ENCODE results near the gene COX7A2. TPM values are rescaled to one million over a fixed set of nuclear protein-coding genes. Genes with fewer than 3 reads are reported as not detected.

Gene COX7A2
- total and polyA plus RNA-seq, 10 of the 15 experiments (the other 5 are each of a cell fraction or from before 2014, with no cell fraction given), result 199 to 1,834 (median 576) TPM

- H3K79me2 ChIP-seq (ENCODE audit: control insufficient read depth, insufficient read depth, low read length), result peaks cover 71% of the 10 kb centered on the region
- no peak overlapping the region for H3K9ac ChIP-seq (ENCODE audit: control insufficient read depth, insufficient read depth, low read length)
- peaks cover 8% of the 10 kb centered on the region for H3K9me3 ChIP-seq (replicated peaks; ENCODE audit: control insufficient read depth, insufficient read depth, low read length)
- CTCF ChIA-PET, result interaction anchor here (0.6 to 6.7 kb wide), 42 partner anchors 9 to 605 kb away, joined by 3 to 163 read pairs (median 4); partner anchors contain the start of genes COX7A2, FILIP1 and TMEM30A
- WGBS (ENCODE audit: insufficient coverage, insufficient replicate concordance, low lambda C conversion rate, missing lambda C conversion rate), result 73% methylated on average over 4 of the region's 4 CpGs
- H3K4me1 ChIP-seq (ENCODE audit: control insufficient read depth, insufficient read depth, low read length), result no peaks in the 10 kb centered on the region
- in situ Hi-C loops (cut with MboI) (no loop called here), intact Hi-C loops (cut with micrococcal nuclease; ENCODE audit: unreplicated experiment) (loop anchor here (2.0 kb wide), 1 partner anchor 17 kb away; the partner anchor contains the start of gene TMEM30A)
- no peak for FAIRE-seq
- BruUV-seq (replicated peaks), result no TSS peak
- H3K27me3 ChIP-seq (replicated peaks in 1 of 2; ENCODE audit: control insufficient read depth in 2 of 2, insufficient read depth in 2 of 2, low read length in 1 of 2), result no peaks in the 10 kb centered on the region
- no peak overlapping the region for H2AFZ ChIP-seq (ENCODE audit: control insufficient read depth, low read depth, low read length)
- peaks cover 2 to 22% of the 10 kb centered on the region in 2 experiments for H3K36me3 ChIP-seq (ENCODE audit: control insufficient read depth in 2 of 2, insufficient read depth in 2 of 2, low read length in 1 of 2)
- H4K20me1 ChIP-seq (ENCODE audit: control insufficient read depth, insufficient read depth), result no peaks in the 10 kb centered on the region
- ATAC-seq, result peak; percentile 3; the same call in 1 of the 3 replicates
- H3K4me2 ChIP-seq (ENCODE audit: control insufficient read depth, insufficient read depth), result no peak overlapping the region
- DNase-seq (ENCODE audit: low read depth, low spot score), result no peak
- peak overlapping the region; percentile 42; the same call in 1 of the 2 replicates for H3K27ac ChIP-seq (ENCODE audit: control insufficient read depth, insufficient read depth)
- no peak overlapping the region for H3K4me3 ChIP-seq
- POLR2A ChIA-PET, result interaction anchor here (1.8 to 2.0 kb wide), 3 partner anchors 12 to 17 kb away, joined by 9 to 11 read pairs (median 10); partner anchors contain the start of gene TMEM30A
- RAD21 ChIA-PET (ENCODE audit: unreplicated experiment), result interaction anchor here (0.5 to 9.2 kb wide), 30 partner anchors 8 to 279 kb away, joined by 3 to 142 read pairs (median 5); partner anchors contain the start of genes COX7A2, FILIP1 and TMEM30A
- SMC1A ChIA-PET (ENCODE audit: uncharacterized antibody, unreplicated experiment), result interaction anchor here (0.7 to 8.5 kb wide), 34 partner anchors 7 to 377 kb away, joined by 3 to 196 read pairs (median 4); partner anchors contain the start of genes COX7A2, FILIP1 and TMEM30A
- TF ChIP-seq, protein P1, sequence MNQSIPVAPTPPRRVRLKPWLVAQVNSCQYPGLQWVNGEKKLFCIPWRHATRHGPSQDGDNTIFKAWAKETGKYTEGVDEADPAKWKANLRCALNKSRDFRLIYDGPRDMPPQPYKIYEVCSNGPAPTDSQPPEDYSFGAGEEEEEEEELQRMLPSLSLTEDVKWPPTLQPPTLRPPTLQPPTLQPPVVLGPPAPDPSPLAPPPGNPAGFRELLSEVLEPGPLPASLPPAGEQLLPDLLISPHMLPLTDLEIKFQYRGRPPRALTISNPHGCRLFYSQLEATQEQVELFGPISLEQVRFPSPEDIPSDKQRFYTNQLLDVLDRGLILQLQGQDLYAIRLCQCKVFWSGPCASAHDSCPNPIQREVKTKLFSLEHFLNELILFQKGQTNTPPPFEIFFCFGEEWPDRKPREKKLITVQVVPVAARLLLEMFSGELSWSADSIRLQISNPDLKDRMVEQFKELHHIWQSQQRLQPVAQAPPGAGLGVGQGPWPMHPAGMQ (IDR thresholded peaks at IDR 0.05; ENCODE audit: borderline replicate concordance), result no peak
- TF ChIP-seq CHD1 (IDR thresholded peaks at IDR 0.05; ENCODE audit: low read depth, low read length) (no peak), YBX1 (IDR thresholded peaks at IDR 0.05) (no peak), SUPT20H (IDR thresholded peaks at IDR 0.05; ENCODE audit: borderline replicate concordance, control insufficient read depth, low read depth, low read length) (no peak), RUNX3 (IDR thresholded peaks at IDR 0.05; ENCODE audit: low read length) (no peak), SREBF2 (IDR thresholded peaks at IDR 0.05; ENCODE audit: low read length) (no peak), PAX5 (IDR thresholded peaks at IDR 0.05; ENCODE audit: borderline replicate concordance, low read depth, low read length) (no peak), KDM1A (IDR thresholded peaks at IDR 0.05; ENCODE audit: borderline replicate concordance) (no peak), FOXM1 (IDR thresholded peaks at IDR 0.05; ENCODE audit: low read depth, low read length) (no peak), RBBP5 (conservative IDR thresholded peaks at IDR 0.05) (no peak), RAD21 (IDR thresholded peaks at IDR 0.05; ENCODE audit: insufficient read depth, low read depth, low read length) (no peak), ETV6 (conservative IDR thresholded peaks at IDR 0.05 in 1 of 2, IDR thresholded peaks at IDR 0.05 in 1 of 2; ENCODE audit: borderline replicate concordance in 1 of 2, low read depth in 1 of 2) (no peak), STAT1 (conservative IDR thresholded peaks at IDR 0.05) (no peak), GATAD2B (conservative IDR thresholded peaks at IDR 0.05; ENCODE audit: low read depth) (no peak), CEBPZ (IDR thresholded peaks at IDR 0.05; ENCODE audit: low read depth, low read length) (no peak)
- TF ChIP-seq, protein P2, sequence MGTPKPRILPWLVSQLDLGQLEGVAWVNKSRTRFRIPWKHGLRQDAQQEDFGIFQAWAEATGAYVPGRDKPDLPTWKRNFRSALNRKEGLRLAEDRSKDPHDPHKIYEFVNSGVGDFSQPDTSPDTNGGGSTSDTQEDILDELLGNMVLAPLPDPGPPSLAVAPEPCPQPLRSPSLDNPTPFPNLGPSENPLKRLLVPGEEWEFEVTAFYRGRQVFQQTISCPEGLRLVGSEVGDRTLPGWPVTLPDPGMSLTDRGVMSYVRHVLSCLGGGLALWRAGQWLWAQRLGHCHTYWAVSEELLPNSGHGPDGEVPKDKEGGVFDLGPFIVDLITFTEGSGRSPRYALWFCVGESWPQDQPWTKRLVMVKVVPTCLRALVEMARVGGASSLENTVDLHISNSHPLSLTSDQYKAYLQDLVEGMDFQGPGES (IDR thresholded peaks at IDR 0.05), result no peak
- TF ChIP-seq, protein P3, sequence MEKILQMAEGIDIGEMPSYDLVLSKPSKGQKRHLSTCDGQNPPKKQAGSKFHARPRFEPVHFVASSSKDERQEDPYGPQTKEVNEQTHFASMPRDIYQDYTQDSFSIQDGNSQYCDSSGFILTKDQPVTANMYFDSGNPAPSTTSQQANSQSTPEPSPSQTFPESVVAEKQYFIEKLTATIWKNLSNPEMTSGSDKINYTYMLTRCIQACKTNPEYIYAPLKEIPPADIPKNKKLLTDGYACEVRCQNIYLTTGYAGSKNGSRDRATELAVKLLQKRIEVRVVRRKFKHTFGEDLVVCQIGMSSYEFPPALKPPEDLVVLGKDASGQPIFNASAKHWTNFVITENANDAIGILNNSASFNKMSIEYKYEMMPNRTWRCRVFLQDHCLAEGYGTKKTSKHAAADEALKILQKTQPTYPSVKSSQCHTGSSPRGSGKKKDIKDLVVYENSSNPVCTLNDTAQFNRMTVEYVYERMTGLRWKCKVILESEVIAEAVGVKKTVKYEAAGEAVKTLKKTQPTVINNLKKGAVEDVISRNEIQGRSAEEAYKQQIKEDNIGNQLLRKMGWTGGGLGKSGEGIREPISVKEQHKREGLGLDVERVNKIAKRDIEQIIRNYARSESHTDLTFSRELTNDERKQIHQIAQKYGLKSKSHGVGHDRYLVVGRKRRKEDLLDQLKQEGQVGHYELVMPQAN (conservative IDR thresholded peaks at IDR 0.05), result no peak
Measured at GRCh38 chr6:75267461-75267860, 23.9 kb upstream of the COX7A2 start.

All from GM12878 (cell line).